Activated CD4-positive, alpha-beta memory T cell treated with anti-CD3 and anti-CD28 coated beads, Interleukin-2, amount 10 ng/mL, durations not matched to agents 7 days and 5 days (primary cell): ENCODE measurements around the gene CD40. TPM values are rescaled to one million over a fixed set of nuclear protein-coding genes. Genes with fewer than 3 reads are reported as not detected.

ENCODE experiments used
- CTCF ChIA-PET: fragments of 350-600 bp; sonication (Branson Sonifier 250); formaldehyde crosslinking; loops from one replicate; lab custom pipeline; 2021; ENCODE audit warnings: antibody characterized with exemption, inconsistent platforms; lab: Charles Lee
- POLR2A ChIA-PET: fragments of 350-600 bp; sonication (Branson Sonifier 250); formaldehyde crosslinking; loops from one replicate; lab custom pipeline; 2021; ENCODE audit warnings: antibody characterized with exemption; lab: Charles Lee
- DNase-seq: peaks from one replicate; pipeline ENCODE4 v3.0.0-alpha.2; 2020
- H3K27ac Mint-ChIP-seq: one replicate; pipeline ENCODE4 v1.8.0; 2021; ENCODE audit warnings: mild to moderate bottlenecking, mixed read lengths
- H3K27me3 Mint-ChIP-seq: one replicate; pipeline ENCODE4 v1.8.0; 2021; ENCODE audit warnings: mixed read lengths
- H3K36me3 Mint-ChIP-seq: one replicate; pipeline ENCODE4 v1.8.0; 2021; ENCODE audit warnings: low read depth, mixed read lengths
- H3K4me1 Mint-ChIP-seq: one replicate; pipeline ENCODE4 v1.8.0; 2021; ENCODE audit warnings: mixed read lengths
- H3K4me3 Mint-ChIP-seq: one replicate; pipeline ENCODE4 v1.8.0; 2021; ENCODE audit warnings: mild to moderate bottlenecking, mixed read lengths
- H3K9me3 Mint-ChIP-seq: one replicate; pipeline ENCODE4 v1.8.0; 2021; ENCODE audit warnings: mixed read lengths
- total RNA-seq, 2 experiments: library from RNA; stranded (reverse); gene quantifications; one replicate each; pipeline ENCODE4 v1.2.3, GENCODE V29; 2021

CD40 gene
- under 1 TPM; 0.88 to 0.93 TPM for total RNA-seq

DNA sequence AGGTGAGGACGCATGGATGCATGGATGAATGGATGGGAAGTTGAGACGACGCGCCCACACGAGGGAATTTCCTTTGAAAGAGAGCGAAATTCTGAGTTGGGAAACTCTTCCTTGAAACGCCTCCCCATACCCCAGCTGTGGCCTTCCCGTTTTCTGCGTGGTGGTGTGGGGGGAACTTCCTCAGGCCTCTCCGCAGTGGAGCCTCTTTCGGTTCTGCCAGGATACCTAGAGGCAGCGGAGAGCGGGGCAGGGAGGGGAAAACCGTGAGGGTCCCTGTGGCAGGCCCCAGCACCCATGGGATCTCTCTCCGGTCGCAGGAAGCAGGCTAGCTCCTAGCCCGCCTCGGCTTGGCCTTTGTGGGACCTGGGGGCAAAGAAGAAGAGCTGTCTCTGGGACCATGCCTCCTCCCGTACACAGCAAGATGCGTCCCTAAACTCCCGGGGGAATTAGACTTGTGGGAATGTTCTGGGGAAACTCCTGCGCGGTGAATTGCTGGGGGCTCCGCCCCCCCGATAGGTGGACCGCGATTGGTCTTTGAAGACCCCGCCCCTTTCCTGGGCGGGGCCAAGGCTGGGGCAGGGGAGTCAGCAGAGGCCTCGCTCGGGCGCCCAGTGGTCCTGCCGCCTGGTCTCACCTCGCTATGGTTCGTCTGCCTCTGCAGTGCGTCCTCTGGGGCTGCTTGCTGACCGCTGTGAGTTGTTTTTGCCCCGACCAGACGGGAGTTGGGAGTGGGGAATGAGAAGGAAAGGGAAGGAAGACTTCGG is at the start of gene CD40:
Gene CD40, plus strand, starts transcription at position 611 of the 764 bp plus-strand sequence. Its CDS starts 30 bp downstream, at position 641.
- peak; percentile 57 for DNase-seq
- POLR2A ChIA-PET, result no interaction called here
- H3K36me3 Mint-ChIP-seq, result no peaks in the 10 kb centered on the region
- CTCF ChIA-PET, result interaction anchor here (1.0 kb wide), 1 partner anchor 14 kb away, joined by 3 read pairs; no protein-coding TSS in a partner anchor
- peak within 1 kb of the TSS; percentile 78 for H3K4me3 Mint-ChIP-seq
- H3K27me3 Mint-ChIP-seq, result peaks cover 32% of the 10 kb centered on the region
- no peak within 1 kb of the TSS for H3K27ac Mint-ChIP-seq
- peaks cover 19% of the 10 kb centered on the region for H3K4me1 Mint-ChIP-seq
- no peaks in the 10 kb centered on the region for H3K9me3 Mint-ChIP-seq

DNA sequence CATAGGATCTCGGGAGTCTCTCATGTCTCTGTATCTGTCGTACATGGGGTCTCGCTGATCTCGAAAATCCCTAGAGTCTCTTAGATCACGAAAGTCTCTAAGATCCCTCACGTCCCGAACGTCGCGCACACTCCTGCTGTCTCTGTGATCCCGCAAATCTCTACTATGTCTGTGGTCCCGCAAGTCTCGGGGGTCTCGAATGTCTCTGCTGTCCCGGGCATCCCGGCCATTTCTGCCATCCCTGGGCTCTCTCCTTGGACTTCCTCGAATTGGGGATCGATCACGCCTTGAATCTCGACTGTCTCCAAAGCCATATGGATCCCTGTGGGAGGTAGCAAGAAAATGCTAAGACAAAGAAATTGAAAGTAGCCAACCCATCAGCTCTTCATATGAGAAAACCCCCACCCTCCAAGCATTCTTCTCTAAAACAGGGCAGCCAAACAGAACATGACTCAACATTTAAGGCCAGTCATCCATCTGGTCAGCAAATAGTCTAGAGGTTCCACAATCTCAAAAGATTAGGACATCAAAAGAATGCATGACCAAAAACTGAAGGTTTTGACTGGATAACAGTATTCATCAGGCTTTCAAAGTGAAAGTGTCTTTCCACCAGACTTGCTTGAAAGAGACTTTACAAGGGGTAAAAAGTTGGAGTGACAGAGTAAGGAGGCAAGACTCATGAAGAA is 47.8 kb upstream of the CD40 start:
- H3K4me3 Mint-ChIP-seq, result no peak overlapping the region
- CTCF ChIA-PET, result no interaction called here

GRCh38 chr20:46071573-46071972 is 46.5 kb upstream of the CD40 start:
- Mint-ChIP-seq H3K27ac (no peak overlapping the region), H3K9me3 (no peaks in the 10 kb centered on the region), H3K27me3 (no peaks in the 10 kb centered on the region), H3K4me1 (peaks cover 4% of the 10 kb centered on the region), H3K36me3 (peaks cover 34% of the 10 kb centered on the region), H3K4me3 (no peak overlapping the region)
- ChIA-PET CTCF (no interaction called here), POLR2A (no interaction called here)
- DNase-seq, result no peak

More for the DNA sequence above, 47.8 kb upstream of the CD40 start:
- DNase-seq, result no peak
- POLR2A ChIA-PET, result no interaction called here
- Mint-ChIP-seq H3K27ac (no peak overlapping the region), H3K36me3 (peaks cover 38% of the 10 kb centered on the region), H3K4me1 (peaks cover 4% of the 10 kb centered on the region), H3K9me3 (no peaks in the 10 kb centered on the region), H3K27me3 (no peaks in the 10 kb centered on the region)

GRCh38 chr20:46073024-46073423 is 45.1 kb upstream of the CD40 start:
- Mint-ChIP-seq H3K9me3 (no peaks in the 10 kb centered on the region), H3K4me1 (peaks cover 4% of the 10 kb centered on the region), H3K4me3 (no peak overlapping the region), H3K27me3 (no peaks in the 10 kb centered on the region), H3K36me3 (peaks cover 28% of the 10 kb centered on the region), H3K27ac (no peak overlapping the region)
- no peak for DNase-seq
- CTCF ChIA-PET, result no interaction called here
- POLR2A ChIA-PET, result interaction anchor here (0.7 kb wide), 1 partner anchor 16 kb away, joined by 3 read pairs; no protein-coding TSS in a partner anchor

GRCh38 chr20:46073443-46073842 is 44.7 kb upstream of the CD40 start:
- Mint-ChIP-seq H3K36me3 (peaks cover 28% of the 10 kb centered on the region), H3K9me3 (no peaks in the 10 kb centered on the region), H3K27ac (no peak overlapping the region), H3K4me1 (peaks cover 4% of the 10 kb centered on the region), H3K4me3 (no peak overlapping the region), H3K27me3 (no peaks in the 10 kb centered on the region)
- DNase-seq, result no peak
- ChIA-PET POLR2A (interaction anchor here (0.7 kb wide), 1 partner anchor 16 kb away, joined by 3 read pairs; no protein-coding TSS in a partner anchor), CTCF (no interaction called here)

DNA sequence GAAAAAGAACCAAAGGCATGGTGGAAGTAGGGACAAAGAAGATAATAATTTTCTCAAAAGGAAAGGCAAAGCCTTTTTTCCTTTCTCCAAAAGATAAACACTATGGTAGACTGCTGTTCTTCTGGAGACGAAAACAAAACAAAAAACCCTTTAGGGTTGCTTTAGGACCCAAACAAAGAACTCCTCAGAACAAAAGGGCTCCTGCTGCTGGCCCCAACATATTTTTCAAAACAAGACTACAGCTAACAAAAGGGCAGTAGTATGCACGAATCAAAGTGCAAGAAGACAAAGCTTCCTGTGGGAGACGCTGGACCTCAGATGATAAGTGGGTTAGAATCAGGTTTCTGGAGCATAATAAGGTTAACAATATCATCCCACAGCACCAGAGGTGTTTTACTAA is 44.1 kb upstream of the CD40 start:
- peaks cover 4% of the 10 kb centered on the region for H3K4me1 Mint-ChIP-seq
- peaks cover 29% of the 10 kb centered on the region for H3K36me3 Mint-ChIP-seq
- H3K9me3 Mint-ChIP-seq, result no peaks in the 10 kb centered on the region
- ChIA-PET CTCF (no interaction called here), POLR2A (no interaction called here)
- H3K27me3 Mint-ChIP-seq, result no peaks in the 10 kb centered on the region
- no peak overlapping the region for H3K4me3 Mint-ChIP-seq
- no peak overlapping the region for H3K27ac Mint-ChIP-seq
- DNase-seq, result no peak

- no peak overlapping the region for H3K4me3 Mint-ChIP-seq
- ChIA-PET POLR2A (no interaction called here), CTCF (no interaction called here)
- no peaks in the 10 kb centered on the region for H3K27me3 Mint-ChIP-seq
- H3K36me3 Mint-ChIP-seq, result peaks cover 28% of the 10 kb centered on the region
- no peak overlapping the region for H3K27ac Mint-ChIP-seq
- peaks cover 4% of the 10 kb centered on the region for H3K4me1 Mint-ChIP-seq
- DNase-seq, result no peak
- no peaks in the 10 kb centered on the region for H3K9me3 Mint-ChIP-seq
Measured at GRCh38 chr20:46076806-46077205, 41.3 kb upstream of the CD40 start.

DNA sequence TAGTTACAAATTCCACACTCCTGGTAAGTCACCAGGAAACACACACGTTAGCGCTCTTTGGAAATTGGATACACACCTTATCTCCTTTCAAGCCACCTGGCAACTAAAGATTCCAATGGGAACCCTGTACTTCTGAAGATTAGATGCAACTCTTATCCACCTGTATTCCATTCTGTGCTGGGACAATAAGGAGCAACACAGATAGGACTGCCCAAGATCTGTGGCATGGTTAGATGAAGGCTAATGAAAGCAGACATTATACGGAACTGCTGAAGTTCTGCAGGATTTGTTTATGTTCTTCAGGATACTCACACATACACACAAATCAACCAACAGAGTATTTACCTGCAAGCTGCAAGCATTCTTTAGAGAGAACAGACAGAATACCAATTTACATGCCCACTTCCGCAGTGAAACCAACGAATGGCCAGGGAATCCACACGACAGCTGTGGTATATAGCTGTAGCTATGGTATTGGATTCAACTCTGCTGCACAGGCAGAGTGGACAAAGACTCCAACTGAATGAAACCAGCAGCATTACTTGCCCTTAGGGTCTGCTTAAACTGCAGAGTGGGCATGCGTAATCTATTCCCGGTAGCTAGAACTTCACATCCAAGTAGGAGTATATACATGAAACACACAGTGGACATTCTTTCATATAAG is 40.3 kb upstream of the CD40 start:
- Mint-ChIP-seq H3K9me3 (no peaks in the 10 kb centered on the region), H3K36me3 (peaks cover 28% of the 10 kb centered on the region), H3K27me3 (no peaks in the 10 kb centered on the region), H3K27ac (no peak overlapping the region), H3K4me1 (peaks cover 4% of the 10 kb centered on the region), H3K4me3 (no peak overlapping the region)
- DNase-seq, result no peak
- CTCF ChIA-PET, result no interaction called here
- POLR2A ChIA-PET, result interaction anchor here (0.8 to 1.4 kb wide), 2 partner anchors 11 to 18 kb away, joined by 3 to 5 read pairs; no protein-coding TSS in a partner anchor

GRCh38 chr20:46078954-46079353 is 39.2 kb upstream of the CD40 start:
- ChIA-PET POLR2A (interaction anchor here (1.4 kb wide), 1 partner anchor 10 kb away, joined by 5 read pairs; no protein-coding TSS in a partner anchor), CTCF (no interaction called here)
- peaks cover 2% of the 10 kb centered on the region for H3K4me1 Mint-ChIP-seq
- no peak overlapping the region for H3K27ac Mint-ChIP-seq
- no peaks in the 10 kb centered on the region for H3K27me3 Mint-ChIP-seq
- H3K4me3 Mint-ChIP-seq, result no peak overlapping the region
- H3K36me3 Mint-ChIP-seq, result peaks cover 28% of the 10 kb centered on the region
- H3K9me3 Mint-ChIP-seq, result no peaks in the 10 kb centered on the region
- no peak for DNase-seq

DNA sequence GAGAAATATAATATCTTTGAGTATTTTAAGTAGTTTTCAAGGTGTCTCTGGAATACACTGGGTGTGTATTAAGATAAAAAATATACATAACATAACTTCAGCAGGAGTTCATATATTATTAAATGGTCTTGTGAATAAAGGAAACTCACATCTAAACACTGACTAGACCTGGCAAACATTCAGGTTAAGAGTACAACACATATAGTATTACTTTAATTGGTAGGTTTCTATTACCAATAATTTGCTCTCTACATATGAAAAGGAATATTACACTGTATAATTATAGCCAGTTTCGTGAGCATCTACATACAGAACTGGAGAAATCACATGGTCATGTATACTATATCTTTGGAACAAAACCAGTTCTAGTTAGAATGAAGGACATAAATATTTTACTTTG is 37.0 kb upstream of the CD40 start:
- H3K9me3 Mint-ChIP-seq, result no peaks in the 10 kb centered on the region
- no peak overlapping the region for H3K27ac Mint-ChIP-seq
- H3K4me1 Mint-ChIP-seq, result no peaks in the 10 kb centered on the region
- no peak for DNase-seq
- H3K36me3 Mint-ChIP-seq, result peaks cover 14% of the 10 kb centered on the region
- ChIA-PET POLR2A (no interaction called here), CTCF (interaction anchor here (0.6 to 1.8 kb wide), 3 partner anchors 23 to 230 kb away, joined by 3 to 5 read pairs (median 3); no protein-coding TSS in a partner anchor)
- no peak overlapping the region for H3K4me3 Mint-ChIP-seq
- H3K27me3 Mint-ChIP-seq, result no peaks in the 10 kb centered on the region

DNA sequence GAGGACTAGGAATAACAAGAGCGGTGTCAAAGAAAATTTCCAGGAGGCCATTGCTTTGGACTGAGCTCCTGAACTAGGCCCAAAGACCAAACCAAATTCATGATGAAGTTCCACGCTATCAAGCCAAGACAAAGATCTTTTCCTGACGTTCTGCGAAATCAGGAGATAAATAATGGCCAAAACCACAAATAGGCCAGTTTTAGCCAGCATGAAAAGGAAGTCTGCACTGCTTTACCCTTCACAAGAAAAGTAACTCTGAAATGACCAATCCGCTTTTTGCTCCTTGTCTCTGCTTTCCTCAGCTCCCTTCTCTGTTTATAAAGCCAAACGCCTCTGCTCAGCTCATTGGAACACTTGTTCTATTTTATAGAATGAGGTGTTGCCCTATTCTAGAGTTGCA is 35.0 kb upstream of the CD40 start:
- no peaks in the 10 kb centered on the region for H3K27me3 Mint-ChIP-seq
- no peak overlapping the region for H3K27ac Mint-ChIP-seq
- ChIA-PET POLR2A (no interaction called here), CTCF (interaction anchor here (0.6 to 1.0 kb wide), 3 partner anchors 61 to 95 kb away, joined by 3 to 6 read pairs (median 3); no protein-coding TSS in a partner anchor)
- H3K36me3 Mint-ChIP-seq, result peaks cover 18% of the 10 kb centered on the region
- H3K4me3 Mint-ChIP-seq, result no peak overlapping the region
- no peak for DNase-seq
- H3K4me1 Mint-ChIP-seq, result peaks cover 18% of the 10 kb centered on the region
- no peaks in the 10 kb centered on the region for H3K9me3 Mint-ChIP-seq

DNA sequence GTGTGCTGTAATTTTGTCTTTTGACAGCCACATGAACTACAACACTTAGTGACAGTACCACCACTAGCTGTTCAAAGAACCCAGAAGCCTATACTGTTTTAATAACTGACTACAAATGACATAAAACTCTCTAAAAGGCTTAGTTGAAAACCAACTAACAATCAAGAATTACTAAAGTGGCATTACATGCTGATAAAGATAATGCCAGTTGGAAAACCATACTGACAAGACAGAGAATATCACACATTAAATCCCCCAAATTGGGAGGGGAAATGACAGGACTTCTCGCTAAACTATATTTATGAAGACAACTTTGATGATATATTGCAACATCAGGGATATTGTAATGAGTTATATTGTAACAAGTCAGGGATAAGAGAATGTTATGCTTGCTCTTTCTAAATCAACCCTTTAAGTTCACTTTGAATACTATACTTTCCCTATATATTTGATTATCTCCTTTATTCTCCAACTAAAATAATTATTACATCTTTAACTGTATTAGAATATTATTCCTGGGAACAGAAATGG is 34.5 kb upstream of the CD40 start:
- POLR2A ChIA-PET, result no interaction called here
- H3K9me3 Mint-ChIP-seq, result no peaks in the 10 kb centered on the region
- no peak overlapping the region for H3K4me3 Mint-ChIP-seq
- no peak overlapping the region for H3K27ac Mint-ChIP-seq
- no peaks in the 10 kb centered on the region for H3K27me3 Mint-ChIP-seq
- peaks cover 15% of the 10 kb centered on the region for H3K36me3 Mint-ChIP-seq
- CTCF ChIA-PET, result interaction anchor here (1.0 to 1.4 kb wide), 2 partner anchors 70 kb away, joined by 4 to 6 read pairs; no protein-coding TSS in a partner anchor
- peaks cover 23% of the 10 kb centered on the region for H3K4me1 Mint-ChIP-seq
- no peak for DNase-seq
